ENCODE data around the gene GRIK2. TPM values are rescaled to one million over a fixed set of nuclear protein-coding genes. Genes with fewer than 3 reads are reported as not detected.

GRIK2 gene
- polyA plus RNA-seq, 1 of the 3 experiments (the other 2 are of a cell fraction): 0.30 TPM

DNA sequence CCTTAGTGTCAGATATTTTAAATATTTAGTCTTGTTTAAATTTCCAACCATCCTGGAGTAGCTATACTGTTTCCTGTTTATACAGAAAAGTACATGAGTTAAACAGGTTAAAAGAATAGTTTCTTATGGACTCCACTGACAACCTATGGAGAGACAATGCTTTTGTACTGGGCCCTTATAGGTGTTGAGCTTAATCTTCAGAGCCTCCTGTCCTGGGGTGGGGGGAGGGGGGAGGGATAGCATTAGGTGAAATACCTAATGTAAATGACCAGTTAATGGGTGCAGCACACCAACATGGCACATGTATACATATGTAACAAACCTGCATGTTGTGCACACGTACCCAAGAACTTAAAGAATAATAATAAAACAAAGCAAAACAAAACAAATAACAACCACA is 322.9 kb downstream of the GRIK2 start:
- Histone ChIP-seq H3K4me2 (no peak overlapping the region), H3K79me2 (ENCODE audit: insufficient read depth) (no peaks in the 10 kb centered on the region), H3K27ac (ENCODE audit: low read depth in 2 of 2, low read length in 1 of 2) (no peak overlapping the region), H2AFZ (ENCODE audit: low read depth) (no peak overlapping the region), H3K9ac (no peak overlapping the region), H3K9me3 (no peaks in the 10 kb centered on the region), H3K4me1 (ENCODE audit: control insufficient read depth in 1 of 2, insufficient read depth in 2 of 2, low read depth in 1 of 2, low read length in 1 of 2) (no peaks in the 10 kb centered on the region), H3K36me3 (replicated peaks in 1 of 2; ENCODE audit: control insufficient read depth in 1 of 2, insufficient read depth in 2 of 2, low read length in 1 of 2) (no peaks in the 10 kb centered on the region), H3K9me2 (no peaks in the 10 kb centered on the region), H3K4me3 (ENCODE audit: low read depth in 2 of 2, low read length in 1 of 2) (no peak overlapping the region), H4K20me1 (ENCODE audit: insufficient read depth) (no peaks in the 10 kb centered on the region), H3K27me3 (ENCODE audit: insufficient read depth) (no peaks in the 10 kb centered on the region), H3F3A (replicated peaks; ENCODE audit: insufficient read depth) (no peaks in the 10 kb centered on the region)
- POLR2A ChIA-PET: no interaction called here
- TF ChIP-seq TEAD4 (IDR thresholded peaks at IDR 0.05; ENCODE audit: borderline replicate concordance, insufficient read depth) (no peak), RFX5 (IDR thresholded peaks at IDR 0.05; ENCODE audit: low read length) (no peak), SMC3 (IDR thresholded peaks at IDR 0.05; ENCODE audit: low read depth, low read length) (no peak), FOXM1 (IDR thresholded peaks at IDR 0.05; ENCODE audit: low read depth) (no peak), RAD21 (IDR thresholded peaks at IDR 0.05; ENCODE audit: low read length) (no peak), RCOR1 (IDR thresholded peaks at IDR 0.05; ENCODE audit: low read length) (no peak), FOXJ3 (CRISPR knock-in tag; IDR thresholded peaks at IDR 0.05) (no peak), RXRA (IDR thresholded peaks at IDR 0.05; ENCODE audit: borderline replicate concordance, low read depth) (no peak), MEF2A (IDR thresholded peaks at IDR 0.05; ENCODE audit: borderline replicate concordance, low read depth) (no peak), EP300 (IDR thresholded peaks at IDR 0.05; ENCODE audit: borderline replicate concordance in 1 of 2, low read depth in 1 of 2, low read length in 1 of 2) (no peak), CHD2 (IDR thresholded peaks at IDR 0.05; ENCODE audit: low read length, partially characterized antibody) (no peak), NRF1 (IDR thresholded peaks at IDR 0.05; ENCODE audit: low read depth, low read length) (no peak), TAF1 (IDR thresholded peaks at IDR 0.05; ENCODE audit: borderline replicate concordance, low read depth, low read length) (no peak)
- TF ChIP-seq, protein P1, sequence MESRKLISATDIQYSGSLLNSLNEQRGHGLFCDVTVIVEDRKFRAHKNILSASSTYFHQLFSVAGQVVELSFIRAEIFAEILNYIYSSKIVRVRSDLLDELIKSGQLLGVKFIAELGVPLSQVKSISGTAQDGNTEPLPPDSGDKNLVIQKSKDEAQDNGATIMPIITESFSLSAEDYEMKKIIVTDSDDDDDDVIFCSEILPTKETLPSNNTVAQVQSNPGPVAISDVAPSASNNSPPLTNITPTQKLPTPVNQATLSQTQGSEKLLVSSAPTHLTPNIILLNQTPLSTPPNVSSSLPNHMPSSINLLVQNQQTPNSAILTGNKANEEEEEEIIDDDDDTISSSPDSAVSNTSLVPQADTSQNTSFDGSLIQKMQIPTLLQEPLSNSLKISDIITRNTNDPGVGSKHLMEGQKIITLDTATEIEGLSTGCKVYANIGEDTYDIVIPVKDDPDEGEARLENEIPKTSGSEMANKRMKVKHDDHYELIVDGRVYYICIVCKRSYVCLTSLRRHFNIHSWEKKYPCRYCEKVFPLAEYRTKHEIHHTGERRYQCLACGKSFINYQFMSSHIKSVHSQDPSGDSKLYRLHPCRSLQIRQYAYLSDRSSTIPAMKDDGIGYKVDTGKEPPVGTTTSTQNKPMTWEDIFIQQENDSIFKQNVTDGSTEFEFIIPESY (IDR thresholded peaks at IDR 0.05; ENCODE audit: borderline replicate concordance, low read depth): no peak
- TF ChIP-seq, protein P2, sequence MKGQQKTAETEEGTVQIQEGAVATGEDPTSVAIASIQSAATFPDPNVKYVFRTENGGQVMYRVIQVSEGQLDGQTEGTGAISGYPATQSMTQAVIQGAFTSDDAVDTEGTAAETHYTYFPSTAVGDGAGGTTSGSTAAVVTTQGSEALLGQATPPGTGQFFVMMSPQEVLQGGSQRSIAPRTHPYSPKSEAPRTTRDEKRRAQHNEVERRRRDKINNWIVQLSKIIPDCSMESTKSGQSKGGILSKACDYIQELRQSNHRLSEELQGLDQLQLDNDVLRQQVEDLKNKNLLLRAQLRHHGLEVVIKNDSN (IDR thresholded peaks at IDR 0.05; ENCODE audit: borderline replicate concordance, low read depth): no peak
- TF ChIP-seq, protein P3, sequence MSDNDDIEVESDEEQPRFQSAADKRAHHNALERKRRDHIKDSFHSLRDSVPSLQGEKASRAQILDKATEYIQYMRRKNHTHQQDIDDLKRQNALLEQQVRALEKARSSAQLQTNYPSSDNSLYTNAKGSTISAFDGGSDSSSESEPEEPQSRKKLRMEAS (IDR thresholded peaks at IDR 0.05; ENCODE audit: low read depth): no peak
- TF ChIP-seq, protein P4, sequence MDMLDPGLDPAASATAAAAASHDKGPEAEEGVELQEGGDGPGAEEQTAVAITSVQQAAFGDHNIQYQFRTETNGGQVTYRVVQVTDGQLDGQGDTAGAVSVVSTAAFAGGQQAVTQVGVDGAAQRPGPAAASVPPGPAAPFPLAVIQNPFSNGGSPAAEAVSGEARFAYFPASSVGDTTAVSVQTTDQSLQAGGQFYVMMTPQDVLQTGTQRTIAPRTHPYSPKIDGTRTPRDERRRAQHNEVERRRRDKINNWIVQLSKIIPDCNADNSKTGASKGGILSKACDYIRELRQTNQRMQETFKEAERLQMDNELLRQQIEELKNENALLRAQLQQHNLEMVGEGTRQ (IDR thresholded peaks at IDR 0.05; ENCODE audit: borderline replicate concordance, low read depth, low read length): no peak
- WGBS (ENCODE audit: low lambda C conversion rate): 80% methylated on average over 1 of the region's 1 CpG
- no peak for DNase-seq
- CTCF ChIA-PET: no interaction called here
